HEK293 (cell line): ENCODE measurements around the gene EIF4G3.

Experiments
- CTCF ChIA-PET: fragments of 350-600 bp; formaldehyde crosslinking; extraction: SDS; loops from one replicate; lab custom pipeline; 2021; ENCODE audit warnings: antibody characterized with exemption; lab: Yijun Ruan, JAX
- POLR2A ChIA-PET: fragments of 300-600 bp; formaldehyde crosslinking; extraction: SDS; loops from one replicate; lab custom pipeline; 2020; ENCODE audit warnings: antibody characterized with exemption, inconsistent platforms; lab: Yijun Ruan, JAX
- H3K27ac ChIP-seq: fragments of 200-500 bp; sonication (Bioruptor generic); 2 replicates; pipeline ENCODE4 v1.5.1; 2014; ENCODE audit warnings: low read depth, low read length, control low read depth, inconsistent platforms; ENCODE audit errors: extremely low read depth
- H3K36me3 ChIP-seq, 2 experiments: fragments of 200-500 bp in 1 of 2; sonication (Bioruptor generic) in 1 of 2; 1 replicate in 1 of 2; 2 replicates in 1 of 2; pipeline ENCODE4 v1.5.1; 2014 to 2017; ENCODE audit warnings: inconsistent platforms in 2 of 2, low read length in 2 of 2; ENCODE audit not compliant: control insufficient read depth in 2 of 2, insufficient read depth in 1 of 2
- H3K4me1 ChIP-seq: fragments of 200-500 bp; sonication (Bioruptor generic); 2 replicates; pipeline ENCODE4 v1.5.1; 2014; ENCODE audit warnings: mild to moderate bottlenecking, low read length, inconsistent platforms; ENCODE audit not compliant: control insufficient read depth, insufficient read depth
- H3K4me3 ChIP-seq: 2 replicates; pipeline ENCODE4 v1.5.1; 2011; ENCODE audit warnings: low read depth, mild to moderate bottlenecking, control low read depth, low read length, moderate library complexity
- H3K9me3 ChIP-seq: fragments of 200-500 bp; sonication (Bioruptor generic); 2 replicates; pipeline ENCODE4 v1.5.1; 2014; ENCODE audit warnings: low read depth, low read length, inconsistent platforms; ENCODE audit not compliant: control insufficient read depth, insufficient read depth
- BCL6B ChIP-seq: fragments of 450-650 bp; formaldehyde crosslinking; IDR thresholded peaks from 2 replicates; pipeline ENCODE4 v1.5.1; 2017; ENCODE audit warnings: missing biosample characterization, missing genetic modification characterization
- FEZF1 ChIP-seq: fragments of 450-650 bp; formaldehyde crosslinking; IDR thresholded peaks from 2 replicates; pipeline ENCODE4 v1.5.1; 2016; ENCODE audit warnings: missing biosample characterization, missing genetic modification characterization
- KLF9 ChIP-seq: fragments of 450-650 bp; formaldehyde crosslinking; IDR thresholded peaks from 2 replicates; pipeline ENCODE4 v1.5.1; 2016; ENCODE audit warnings: missing biosample characterization, missing genetic modification characterization, low read depth
- WT1 ChIP-seq: fragments of 450-650 bp; formaldehyde crosslinking; IDR thresholded peaks from 2 replicates; pipeline ENCODE4 v1.5.1; 2016; ENCODE audit warnings: missing biosample characterization, missing genetic modification characterization
- ZBTB21 ChIP-seq: fragments of 450-650 bp; formaldehyde crosslinking; IDR thresholded peaks from 2 replicates; pipeline ENCODE4 v1.5.1; 2017; ENCODE audit warnings: missing biosample characterization, missing genetic modification characterization
- ZBTB48 ChIP-seq: fragments of 450-650 bp; formaldehyde crosslinking; IDR thresholded peaks from 2 replicates; pipeline ENCODE4 v1.5.1; 2016; ENCODE audit warnings: missing biosample characterization, missing genetic modification characterization
- ZBTB8A ChIP-seq: fragments of 450-650 bp; formaldehyde crosslinking; IDR thresholded peaks from 2 replicates; pipeline ENCODE4 v1.5.1; 2016; ENCODE audit warnings: missing biosample characterization, missing genetic modification characterization
- ZEB2 ChIP-seq: fragments of 450-650 bp; formaldehyde crosslinking; IDR thresholded peaks from 2 replicates; pipeline ENCODE4 v1.5.1; 2016; ENCODE audit warnings: missing biosample characterization, missing genetic modification characterization
- ZNF132 ChIP-seq: fragments of 450-650 bp; formaldehyde crosslinking; IDR thresholded peaks from 2 replicates; pipeline ENCODE4 v1.5.1; 2017; ENCODE audit warnings: missing biosample characterization, missing genetic modification characterization, borderline replicate concordance
- ZNF146 ChIP-seq: fragments of 450-650 bp; formaldehyde crosslinking; IDR thresholded peaks from 2 replicates; pipeline ENCODE4 v1.5.1; 2016; ENCODE audit warnings: missing biosample characterization, missing genetic modification characterization
- ZNF157 ChIP-seq: fragments of 450-650 bp; formaldehyde crosslinking; IDR thresholded peaks from 2 replicates; pipeline ENCODE4 v1.5.1; 2016; ENCODE audit warnings: missing biosample characterization, missing genetic modification characterization
- ZNF202 ChIP-seq: fragments of 450-650 bp; formaldehyde crosslinking; IDR thresholded peaks from 2 replicates; pipeline ENCODE4 v1.5.1; 2016; ENCODE audit warnings: missing biosample characterization, missing genetic modification characterization, borderline replicate concordance
- ZNF280C ChIP-seq: fragments of 450-650 bp; formaldehyde crosslinking; IDR thresholded peaks from 2 replicates; pipeline ENCODE4 v1.5.1; 2016; ENCODE audit warnings: missing biosample characterization, missing genetic modification characterization
- ZNF302 ChIP-seq: fragments of 450-650 bp; formaldehyde crosslinking; IDR thresholded peaks from 2 replicates; pipeline ENCODE4 v1.5.1; 2016; ENCODE audit warnings: missing biosample characterization, missing genetic modification characterization, low read depth
- ZNF398 ChIP-seq: fragments of 450-650 bp; formaldehyde crosslinking; IDR thresholded peaks from 2 replicates; pipeline ENCODE4 v1.5.1; 2017; ENCODE audit warnings: missing biosample characterization, missing genetic modification characterization
- ZNF48 ChIP-seq: fragments of 450-650 bp; formaldehyde crosslinking; IDR thresholded peaks from 2 replicates; pipeline ENCODE4 v1.5.1; 2016; ENCODE audit warnings: missing biosample characterization, missing genetic modification characterization
- ZNF521 ChIP-seq: fragments of 450-650 bp; formaldehyde crosslinking; IDR thresholded peaks from 2 replicates; pipeline ENCODE4 v1.5.1; 2017; ENCODE audit warnings: missing biosample characterization, mild to moderate bottlenecking, missing genetic modification characterization
- ZNF561 ChIP-seq: fragments of 450-650 bp; IDR thresholded peaks from 2 replicates; pipeline ENCODE4 v1.5.1; 2018; ENCODE audit warnings: missing biosample characterization, missing genetic modification characterization, borderline replicate concordance
- ZNF660 ChIP-seq: fragments of 450-650 bp; IDR thresholded peaks from 2 replicates; pipeline ENCODE4 v1.5.1; 2018; ENCODE audit warnings: missing biosample characterization, mild to moderate bottlenecking, missing genetic modification characterization
- ZNF670 ChIP-seq: fragments of 450-650 bp; formaldehyde crosslinking; IDR thresholded peaks from 2 replicates; pipeline ENCODE4 v1.5.1; 2016; ENCODE audit warnings: missing biosample characterization, missing genetic modification characterization, low read depth
- ZNF768 ChIP-seq: fragments of 450-650 bp; formaldehyde crosslinking; IDR thresholded peaks from 2 replicates; pipeline ENCODE4 v1.5.1; 2018; ENCODE audit warnings: missing biosample characterization, mild to moderate bottlenecking, missing genetic modification characterization
- ZNF837 ChIP-seq: fragments of 450-650 bp; formaldehyde crosslinking; IDR thresholded peaks from 2 replicates; pipeline ENCODE4 v1.5.1; 2016; ENCODE audit warnings: missing biosample characterization, missing genetic modification characterization
- ZSCAN23 ChIP-seq: fragments of 450-650 bp; formaldehyde crosslinking; IDR thresholded peaks from 2 replicates; pipeline ENCODE4 v1.5.1; 2016; ENCODE audit warnings: missing biosample characterization, missing genetic modification characterization
- ZXDB ChIP-seq: fragments of 450-650 bp; formaldehyde crosslinking; IDR thresholded peaks from 2 replicates; pipeline ENCODE4 v1.5.1; 2016; ENCODE audit warnings: missing biosample characterization, missing genetic modification characterization
- TF ChIP-seq, protein P1 (sequence below): fragments of 450-650 bp; IDR thresholded peaks from 2 replicates; pipeline ENCODE4 v1.5.1; 2018; ENCODE audit warnings: missing biosample characterization, missing genetic modification characterization

Gene EIF4G3

GRCh38 chr1:20775700-20776099 lies 401.0 kb downstream of the EIF4G3 start:
- CTCF ChIA-PET, result interaction anchor here (1.0 kb wide), 1 partner anchor 79 kb away, joined by 3 read pairs; no protein-coding TSS in a partner anchor
- no peaks in the 10 kb centered on the region for H3K4me1 ChIP-seq
- POLR2A ChIA-PET, result interaction anchor here (2.0 kb wide), 1 partner anchor 10 kb away, joined by 5 read pairs; no protein-coding TSS in a partner anchor

GRCh38 chr1:20771780-20772179 lies 404.9 kb downstream of the EIF4G3 start:
- H3K4me3 ChIP-seq, result no peak overlapping the region
- CTCF ChIA-PET, result interaction anchor here (0.8 kb wide), 1 partner anchor 423 kb away, joined by 3 read pairs; no protein-coding TSS in a partner anchor
- peaks cover 92 to 99% of the 10 kb centered on the region in 2 experiments for H3K36me3 ChIP-seq
- H3K9me3 ChIP-seq, result no peaks in the 10 kb centered on the region
- POLR2A ChIA-PET, result interaction anchor here (4.9 kb wide), 1 partner anchor 15 kb away, joined by 22 read pairs; the partner anchor contains the start of gene HP1BP3
- TF ChIP-seq ZNF660 (tag by site-specific recombination) (no peak), ZNF280C (tag by site-specific recombination) (no peak), ZEB2 (no peak), ZNF837 (tag by site-specific recombination) (no peak), ZBTB21 (tag by site-specific recombination) (no peak), ZNF157 (tag by site-specific recombination) (no peak), KLF9 (tag by site-specific recombination) (no peak), BCL6B (tag by site-specific recombination) (no peak), ZNF768 (no peak), ZNF521 (tag by site-specific recombination) (no peak), ZNF48 (tag by site-specific recombination) (no peak), ZNF132 (tag by site-specific recombination) (no peak), ZBTB48 (tag by site-specific recombination) (no peak), ZXDB (tag by site-specific recombination) (no peak), FEZF1 (no peak), ZNF398 (tag by site-specific recombination) (no peak)
- TF ChIP-seq, protein P1, sequence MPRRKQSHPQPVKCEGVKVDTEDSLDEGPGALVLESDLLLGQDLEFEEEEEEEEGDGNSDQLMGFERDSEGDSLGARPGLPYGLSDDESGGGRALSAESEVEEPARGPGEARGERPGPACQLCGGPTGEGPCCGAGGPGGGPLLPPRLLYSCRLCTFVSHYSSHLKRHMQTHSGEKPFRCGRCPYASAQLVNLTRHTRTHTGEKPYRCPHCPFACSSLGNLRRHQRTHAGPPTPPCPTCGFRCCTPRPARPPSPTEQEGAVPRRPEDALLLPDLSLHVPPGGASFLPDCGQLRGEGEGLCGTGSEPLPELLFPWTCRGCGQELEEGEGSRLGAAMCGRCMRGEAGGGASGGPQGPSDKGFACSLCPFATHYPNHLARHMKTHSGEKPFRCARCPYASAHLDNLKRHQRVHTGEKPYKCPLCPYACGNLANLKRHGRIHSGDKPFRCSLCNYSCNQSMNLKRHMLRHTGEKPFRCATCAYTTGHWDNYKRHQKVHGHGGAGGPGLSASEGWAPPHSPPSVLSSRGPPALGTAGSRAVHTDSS (tag by site-specific recombination), result no peak
- no peak overlapping the region for H3K27ac ChIP-seq
- no peaks in the 10 kb centered on the region for H3K4me1 ChIP-seq

More at GRCh38 chr1:20775700-20776099, 401.0 kb downstream of the EIF4G3 start:
- H3K36me3 ChIP-seq, result peaks cover 69 to 93% of the 10 kb centered on the region in 2 experiments
- TF ChIP-seq WT1 (tag by site-specific recombination) (no peak), ZNF561 (tag by site-specific recombination) (no peak), ZNF146 (tag by site-specific recombination) (no peak), ZNF302 (tag by site-specific recombination) (no peak), ZNF202 (tag by site-specific recombination) (no peak), ZBTB8A (tag by site-specific recombination) (no peak), ZSCAN23 (tag by site-specific recombination) (no peak), ZNF670 (no peak), ZNF837 (tag by site-specific recombination) (no peak)
- no peaks in the 10 kb centered on the region for H3K9me3 ChIP-seq
- H3K27ac ChIP-seq, result no peak overlapping the region
- H3K4me3 ChIP-seq, result no peak overlapping the region
